NK-92 (cell line): ENCODE results near the gene MX2.

Source experiments
- DNase-seq: peaks from one replicate; lab custom pipeline; 2025; ENCODE audit not compliant: unreplicated experiment; lab: John Stamatoyannopoulos, UW

The MX2 gene

DNA sequence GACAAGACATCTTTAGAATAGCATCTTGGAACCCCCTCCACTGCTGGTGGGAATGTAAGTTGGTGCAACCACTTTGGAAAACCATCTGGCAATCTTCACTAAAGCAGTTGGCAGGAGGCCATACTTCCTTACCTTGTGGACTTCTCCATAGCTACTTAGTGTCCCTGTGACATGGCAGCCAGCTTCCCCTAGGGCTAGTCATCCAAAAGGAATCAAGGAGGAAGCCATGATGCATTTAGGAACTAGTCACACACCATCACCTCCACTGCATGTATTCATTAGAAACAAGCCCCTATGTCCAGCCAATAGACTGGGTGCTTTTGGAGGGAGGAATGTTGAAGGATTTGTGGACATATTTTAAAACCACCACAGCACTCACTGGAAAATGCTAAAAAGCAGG lies 19.9 kb downstream of the MX2 start:
- DNase-seq: no peak

DNA sequence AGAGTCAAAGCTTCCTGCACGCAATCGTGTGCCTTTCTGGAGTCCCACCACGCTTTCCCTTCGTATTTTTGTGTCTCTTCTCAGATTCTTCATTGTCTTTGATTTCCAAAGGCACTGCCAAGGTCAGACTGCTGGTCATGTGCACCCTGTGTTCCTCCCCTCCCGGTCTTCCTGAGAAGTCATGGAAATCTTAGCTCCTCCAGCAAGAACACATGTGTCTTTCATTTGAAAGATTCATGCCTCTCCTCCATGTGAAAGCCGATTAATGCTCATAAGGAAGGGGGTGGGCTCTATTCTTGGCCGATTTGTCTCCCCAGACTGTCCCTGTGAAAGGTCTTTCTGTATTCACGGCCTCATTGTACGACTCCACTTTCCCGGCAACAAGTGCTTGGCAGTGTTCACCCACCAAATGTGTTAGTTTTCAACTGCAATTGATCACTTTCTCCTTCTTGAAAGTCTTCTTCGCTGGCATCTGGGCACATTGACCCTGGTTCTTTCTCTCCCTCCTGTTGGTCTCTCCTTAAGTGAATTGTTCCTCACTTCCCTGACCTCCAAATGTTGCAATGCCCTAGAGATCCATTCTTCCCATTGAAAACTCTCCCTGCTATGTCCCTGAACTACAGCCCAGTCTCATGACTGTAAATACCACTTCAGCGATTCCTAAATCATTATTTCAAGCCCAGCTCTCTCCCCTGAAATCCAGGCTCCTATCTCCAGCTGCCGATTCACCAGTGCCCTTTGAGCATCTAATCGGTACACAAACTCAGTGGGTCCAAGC lies 25.4 kb downstream of the MX2 start:
- no peak for DNase-seq

DNA sequence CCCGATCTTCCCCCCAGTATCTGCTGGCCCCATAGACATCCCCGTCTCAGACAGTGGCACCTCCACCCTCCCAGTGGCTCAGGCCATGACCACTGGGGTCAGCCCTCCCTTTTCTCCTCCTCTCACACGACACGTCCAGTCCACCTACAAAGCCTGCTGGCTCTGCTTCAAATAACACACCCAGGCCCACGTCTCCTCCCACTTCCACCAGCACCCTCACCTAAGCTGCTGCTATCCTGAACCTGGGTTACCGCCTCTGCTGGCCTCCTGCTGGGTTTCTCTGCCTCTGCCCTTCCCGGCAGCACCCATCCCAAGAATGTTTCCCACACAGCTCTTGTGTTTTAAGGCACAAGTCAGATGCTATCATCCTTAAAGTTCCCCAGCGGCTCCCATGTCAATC lies 26.0 kb downstream of the MX2 start:
- DNase-seq: no peak

DNA sequence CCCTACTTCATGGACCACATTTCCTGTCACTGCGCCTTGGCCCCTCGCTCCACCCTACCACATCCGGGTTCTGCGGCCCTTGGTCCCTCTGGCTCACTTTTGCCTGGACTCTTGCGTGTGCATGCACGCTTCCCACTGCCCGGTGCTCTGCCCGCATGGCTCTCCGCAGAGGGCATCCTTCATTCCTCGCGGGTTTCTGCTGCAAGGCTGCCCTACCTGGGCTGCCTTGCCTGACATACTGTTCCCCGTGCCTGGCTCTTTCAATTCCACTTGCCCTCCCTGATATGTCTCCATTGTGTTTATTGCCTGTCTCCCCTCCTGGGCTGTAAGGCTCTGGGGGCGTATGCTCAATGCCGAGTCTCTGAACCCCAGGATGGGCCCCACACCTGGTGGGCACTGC lies 26.4 kb downstream of the MX2 start:
- DNase-seq: no peak

DNA sequence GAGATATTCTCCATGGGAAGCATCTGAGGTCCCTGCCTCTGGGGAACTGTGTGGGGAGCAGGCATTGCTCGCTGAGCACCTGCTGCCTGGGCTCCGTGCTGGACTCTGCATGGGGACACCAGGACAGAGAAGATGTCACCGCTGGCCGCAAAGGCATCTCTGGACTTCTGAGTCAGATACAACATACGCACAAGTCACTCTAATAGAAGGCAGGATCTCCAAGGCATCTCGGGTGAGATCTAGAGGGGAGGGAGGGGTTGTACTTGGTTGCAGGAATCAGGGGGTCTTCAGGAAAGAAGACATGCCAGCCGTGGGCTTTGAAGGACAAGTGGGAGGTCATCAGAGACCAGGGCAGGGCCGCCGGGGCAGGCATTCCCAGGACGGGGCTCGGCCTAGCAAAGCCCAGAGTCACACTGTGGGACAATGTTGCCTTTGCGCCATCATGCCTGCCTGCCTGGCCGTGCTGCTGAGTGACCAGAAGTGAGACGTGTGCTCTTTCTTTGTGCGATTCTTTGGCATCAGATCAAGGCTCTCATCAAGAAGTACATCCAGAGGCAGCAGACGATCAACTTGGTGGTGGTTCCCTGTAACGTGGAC lies 28.3 kb downstream of the MX2 start:
- DNase-seq: no peak

DNA sequence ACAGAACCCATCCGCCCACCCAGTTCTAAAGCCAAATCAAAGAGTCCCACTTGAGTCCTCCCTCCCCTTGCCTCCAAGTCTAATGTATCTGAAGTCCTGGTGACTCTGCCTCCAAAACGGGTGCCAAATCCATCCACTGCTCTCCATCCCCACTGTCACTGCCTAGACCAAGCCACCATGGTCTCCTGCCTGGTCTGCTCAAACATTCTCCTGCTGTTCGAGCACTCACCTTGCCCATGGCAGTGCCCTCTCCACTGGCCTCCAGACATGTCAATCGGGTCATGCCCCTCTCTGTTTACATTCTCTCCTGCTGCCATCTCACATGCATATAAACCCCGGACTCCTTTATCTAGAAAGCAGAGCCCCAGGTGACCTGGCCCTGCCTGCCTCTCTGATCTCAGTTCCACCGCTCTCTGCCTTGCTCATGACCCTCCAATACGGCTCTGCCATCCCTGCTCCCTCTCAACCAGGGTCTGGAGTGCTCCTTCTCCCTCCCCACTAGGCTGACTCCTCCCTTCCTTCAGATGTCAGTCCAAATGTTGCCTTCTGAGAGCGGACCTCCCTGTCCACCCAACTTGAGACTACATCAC lies 32.1 kb downstream of the MX2 start:
- DNase-seq: no peak

DNA sequence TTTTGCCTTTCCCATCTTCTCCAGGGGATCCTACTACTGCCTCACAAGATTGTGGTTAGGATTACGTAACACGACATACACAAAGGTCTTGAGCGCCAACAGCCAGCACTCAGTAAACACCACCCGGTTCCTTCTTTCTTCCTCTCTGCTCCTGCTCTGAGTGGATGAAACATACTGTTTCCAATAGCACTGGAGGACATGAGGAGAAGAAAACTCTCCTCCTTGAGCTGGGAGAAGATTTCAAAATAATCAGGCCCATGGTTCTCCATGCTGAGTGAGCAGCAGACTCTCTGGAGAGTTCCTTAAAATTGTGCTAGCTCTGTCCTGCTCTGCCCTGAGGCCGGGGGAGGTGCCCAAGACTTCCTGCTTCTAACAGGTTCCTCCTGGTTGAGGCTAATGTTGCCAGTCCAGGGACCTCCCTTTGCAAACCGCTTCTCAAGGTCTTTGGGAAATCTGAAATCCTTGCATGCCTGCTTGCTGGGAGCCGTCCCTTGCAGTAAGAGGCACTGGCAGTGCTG lies 34.8 kb downstream of the MX2 start:
- no peak for DNase-seq

DNA sequence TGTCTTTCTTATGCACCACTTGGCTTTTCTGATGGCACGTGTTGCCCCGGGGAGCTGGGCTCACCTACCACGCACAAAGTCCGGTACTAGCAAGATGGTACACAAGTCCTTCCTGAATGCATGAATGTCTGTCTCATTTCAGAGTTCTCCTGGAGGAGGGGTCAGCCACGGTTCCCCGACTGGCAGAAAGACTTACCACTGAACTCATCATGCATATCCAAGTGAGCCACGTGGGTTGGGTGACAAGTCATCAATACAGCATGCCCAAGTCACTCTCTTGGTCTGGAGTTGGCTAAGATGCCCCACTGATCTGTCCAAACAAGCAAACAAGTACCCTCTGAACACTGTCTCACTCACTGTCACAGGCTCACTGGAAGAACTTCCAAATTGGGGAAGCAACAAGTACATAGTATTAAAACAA lies 35.7 kb downstream of the MX2 start:
- no peak for DNase-seq

DNA sequence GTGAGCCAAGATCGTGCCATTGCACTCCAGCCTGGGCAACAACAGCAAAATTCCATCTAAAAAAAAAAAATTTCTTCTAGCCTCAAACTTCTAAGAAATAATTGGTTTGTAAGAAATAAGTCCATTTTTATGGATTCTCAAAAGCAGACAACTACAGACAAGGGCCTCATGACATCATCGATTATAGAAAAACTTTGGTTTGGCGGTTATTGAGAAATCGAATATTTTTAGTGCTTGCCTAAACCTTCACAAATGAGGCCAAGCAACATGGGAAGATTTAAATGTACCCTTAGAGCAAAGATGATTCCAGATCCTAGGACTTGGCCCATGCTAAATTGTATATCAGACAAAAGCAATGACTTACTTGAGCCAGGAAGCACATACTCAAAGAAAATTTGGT lies 36.4 kb downstream of the MX2 start:
- DNase-seq: no peak

DNA sequence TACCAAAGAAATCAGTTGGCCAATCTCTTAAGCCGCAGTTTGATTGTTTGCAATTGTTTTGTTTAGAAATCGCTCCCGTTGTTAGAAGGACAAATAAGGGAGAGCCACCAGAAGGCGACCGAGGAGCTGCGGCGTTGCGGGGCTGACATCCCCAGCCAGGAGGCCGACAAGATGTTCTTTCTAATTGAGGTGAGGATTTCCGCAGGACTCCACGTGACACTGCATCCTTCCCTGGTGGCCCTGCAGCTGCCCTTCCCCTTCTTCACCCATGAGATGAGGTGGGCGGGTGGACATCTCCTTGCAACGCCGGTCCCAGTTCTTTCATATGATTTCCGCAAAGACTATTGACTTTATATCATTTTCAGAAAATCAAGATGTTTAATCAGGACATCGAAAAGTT lies 37.0 kb downstream of the MX2 start:
- no peak for DNase-seq

DNA sequence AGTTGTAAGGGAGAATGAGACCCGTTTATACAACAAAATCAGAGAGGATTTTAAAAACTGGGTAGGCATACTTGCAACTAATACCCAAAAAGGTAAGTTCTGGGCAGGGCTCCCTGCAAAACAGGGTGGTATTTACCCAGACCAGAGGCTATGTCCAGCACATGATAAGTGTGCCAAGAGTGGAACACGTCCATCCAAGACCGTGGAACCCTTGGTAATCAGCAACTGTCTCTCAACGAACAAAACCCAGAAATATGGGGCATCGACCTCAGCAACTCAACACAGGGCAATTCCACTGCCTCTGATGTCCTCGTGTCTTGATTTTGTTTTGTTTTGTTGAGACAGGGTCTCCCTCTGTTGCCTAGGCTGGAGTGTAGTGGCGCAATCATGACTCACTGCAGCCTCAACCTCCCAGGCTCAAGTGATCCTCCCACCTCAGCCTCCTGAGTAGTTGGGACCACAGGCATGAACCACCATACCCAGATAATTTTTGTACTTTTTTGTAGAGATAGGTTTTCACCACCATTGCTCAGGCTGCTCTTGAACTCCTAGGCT lies 37.5 kb downstream of the MX2 start:
- no peak for DNase-seq

DNA sequence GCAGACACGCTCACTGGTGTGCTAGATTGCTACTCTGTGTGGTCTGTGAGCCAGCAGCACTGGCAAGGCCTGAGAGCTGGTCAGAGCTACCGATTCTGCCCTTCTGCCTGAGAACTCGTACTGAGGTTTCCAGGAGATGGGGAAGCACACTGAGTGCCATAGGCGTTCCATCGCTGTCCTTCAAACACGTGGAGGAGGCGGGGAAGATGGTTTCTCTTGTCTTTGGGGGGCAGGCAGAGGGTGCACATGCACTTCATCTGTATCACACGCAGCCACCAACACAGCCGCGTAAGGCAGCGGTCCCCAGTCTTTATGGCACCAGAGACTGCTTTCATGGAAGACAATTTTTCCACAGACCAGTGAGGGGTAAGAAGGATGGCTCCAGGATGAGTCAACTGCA lies 40.4 kb downstream of the MX2 start:
- DNase-seq: no peak

DNA sequence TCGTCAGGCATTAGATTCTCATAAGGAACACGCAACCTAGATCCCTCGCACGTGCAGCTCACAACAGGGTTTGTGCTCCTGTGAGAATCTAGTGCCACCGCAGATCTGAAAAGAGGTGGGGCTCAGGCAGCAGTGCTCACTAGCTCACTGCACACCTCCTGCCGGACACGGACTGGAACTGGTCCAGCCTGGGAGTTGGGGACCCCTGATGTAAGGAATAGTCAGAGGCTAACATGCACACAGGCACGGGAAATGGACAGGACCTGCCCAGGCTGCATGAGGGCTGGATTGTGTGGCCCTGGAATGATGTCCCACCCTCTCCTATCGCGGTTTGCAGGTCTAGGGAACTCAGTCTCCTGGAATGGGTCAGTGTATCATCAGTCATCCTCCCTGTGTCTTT lies 41.0 kb downstream of the MX2 start:
- no peak for DNase-seq

DNA sequence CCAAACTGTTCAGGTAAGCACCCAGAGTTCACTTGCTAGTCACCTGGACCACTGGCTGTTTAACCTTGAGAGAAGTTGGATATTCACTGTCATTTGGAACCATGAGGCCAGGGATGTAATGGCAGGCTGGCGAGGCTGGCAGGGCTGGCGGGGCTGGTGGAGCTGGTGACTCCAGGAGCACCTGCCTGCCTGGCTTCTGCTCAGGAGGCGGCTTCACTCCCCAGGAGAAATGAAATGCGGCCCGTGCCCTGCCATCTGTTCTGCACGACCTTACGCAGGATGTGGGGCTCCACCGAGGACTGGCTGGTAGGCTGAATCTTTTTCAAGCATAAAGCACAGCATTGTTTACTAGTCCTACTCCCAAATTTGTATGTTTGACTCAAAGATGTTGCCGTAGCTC lies 41.5 kb downstream of the MX2 start:
- no peak for DNase-seq

DNA sequence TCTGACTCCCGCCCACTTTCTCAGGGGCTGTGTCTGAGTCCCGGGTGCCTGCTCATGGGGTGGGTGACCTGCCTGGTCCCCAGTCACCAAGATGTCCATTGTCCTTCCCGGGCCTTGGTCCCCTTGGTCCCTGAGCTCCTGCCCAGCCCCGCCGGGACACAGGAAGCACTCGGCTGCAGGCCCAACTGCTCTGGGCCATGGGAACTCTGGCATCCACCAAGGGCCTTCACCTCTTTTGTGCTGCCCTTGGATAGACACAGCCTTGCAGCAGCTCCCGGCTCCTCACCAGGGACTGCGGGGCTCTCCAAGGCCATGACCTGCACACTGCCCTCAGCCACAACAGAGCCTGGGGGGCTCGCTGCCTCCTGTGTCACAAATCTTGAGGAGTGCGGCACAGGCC lies 42.1 kb downstream of the MX2 start:
- no peak for DNase-seq

DNA sequence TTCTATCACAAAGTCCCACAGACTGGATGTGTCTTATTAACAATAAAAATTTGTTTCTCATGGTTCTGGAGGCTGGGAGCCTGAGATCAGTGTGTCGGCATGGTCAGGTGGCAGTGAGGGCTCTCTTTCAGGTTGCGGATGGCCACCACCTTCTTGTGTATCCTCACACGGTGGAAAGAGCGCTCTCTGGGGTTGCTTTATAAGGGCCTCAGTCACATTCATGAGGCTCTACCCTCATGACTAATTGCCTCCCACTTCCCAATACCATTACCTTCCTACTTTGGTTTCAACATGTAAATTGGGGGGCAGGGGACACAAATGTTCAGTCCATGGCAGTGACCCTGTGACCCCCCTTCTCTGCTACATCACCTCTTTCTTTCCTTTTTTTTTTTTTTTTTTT lies 43.5 kb downstream of the MX2 start:
- no peak for DNase-seq

DNA sequence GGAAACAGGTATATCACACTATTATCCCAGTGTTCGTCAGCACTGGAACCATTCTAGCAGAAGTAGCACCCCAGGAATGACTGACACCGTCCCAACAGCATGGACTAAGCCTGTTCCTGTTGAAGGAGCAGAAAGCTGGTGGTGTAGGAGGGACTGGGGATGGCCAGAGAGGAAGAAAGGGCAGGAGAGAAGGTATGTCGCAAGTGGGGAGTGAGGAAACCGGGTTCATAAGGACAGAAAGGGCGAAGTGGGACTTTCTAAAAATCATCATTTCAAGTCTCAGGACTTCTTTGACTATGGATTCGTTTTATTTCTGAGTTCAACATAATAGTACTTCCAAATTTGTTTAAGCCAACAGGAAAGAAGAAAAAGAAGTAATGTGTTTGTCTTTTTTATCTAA lies 44.5 kb downstream of the MX2 start:
- no peak for DNase-seq

DNA sequence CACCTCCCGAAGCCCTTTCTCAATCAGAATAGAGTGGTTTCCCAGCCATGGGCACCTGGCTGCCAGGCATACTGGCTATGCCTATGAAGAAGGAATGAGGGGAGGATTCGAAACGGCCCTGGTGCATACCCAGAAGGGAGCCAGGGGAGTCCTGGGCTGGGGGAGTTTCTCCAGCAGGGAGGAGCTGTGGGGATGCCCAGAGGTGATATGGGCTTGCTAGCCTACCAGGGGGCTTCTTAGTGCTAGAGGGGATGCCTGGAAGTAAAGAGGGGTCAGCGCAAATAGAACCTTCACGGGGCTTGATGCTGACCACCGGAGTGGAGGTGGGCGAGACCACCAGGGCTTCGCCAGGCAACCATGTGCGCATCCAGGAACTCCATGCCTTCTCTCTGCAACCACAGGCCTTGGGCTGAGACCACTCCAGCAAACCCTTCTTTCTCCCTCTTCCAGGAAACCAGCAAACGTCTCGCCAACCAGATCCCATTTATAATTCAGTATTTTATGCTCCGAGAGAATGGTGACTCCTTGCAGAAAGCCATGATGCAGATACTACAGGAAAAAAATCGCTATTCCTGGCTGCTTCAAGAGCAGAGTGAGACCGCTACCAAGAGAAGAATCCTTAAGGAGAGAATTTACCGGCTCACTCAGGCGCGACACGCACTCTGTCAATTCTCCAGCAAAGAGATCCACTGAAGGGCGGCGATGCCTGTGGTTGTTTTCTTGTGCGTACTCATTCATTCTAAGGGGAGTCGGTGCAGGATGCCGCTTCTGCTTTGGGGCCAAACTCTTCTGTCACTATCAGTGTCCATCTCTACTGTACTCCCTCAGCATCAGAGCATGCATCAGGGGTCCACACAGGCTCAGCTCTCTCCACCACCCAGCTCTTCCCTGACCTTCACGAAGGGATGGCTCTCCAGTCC lies 46.0 kb downstream of the MX2 start:
- no peak for DNase-seq

DNA sequence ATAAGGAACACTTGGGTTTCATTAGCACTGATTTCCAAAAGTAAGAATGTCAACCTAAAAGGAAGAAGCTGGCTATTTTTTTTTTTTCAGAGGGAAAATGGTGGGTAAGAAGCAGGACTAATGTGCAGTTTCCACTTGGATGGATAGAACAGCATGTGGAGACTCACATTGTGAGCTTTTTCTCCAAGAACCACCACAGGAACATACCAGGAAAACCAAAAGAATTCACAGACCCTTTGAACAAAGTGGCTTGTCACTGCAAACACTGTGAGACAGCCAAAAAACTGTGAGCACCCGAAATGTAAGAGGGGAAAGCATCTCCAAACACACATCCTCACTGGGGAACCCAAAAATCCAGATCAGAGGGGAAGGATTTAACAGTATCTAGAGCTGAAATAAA lies 48.5 kb downstream of the MX2 start:
- no peak for DNase-seq

DNA sequence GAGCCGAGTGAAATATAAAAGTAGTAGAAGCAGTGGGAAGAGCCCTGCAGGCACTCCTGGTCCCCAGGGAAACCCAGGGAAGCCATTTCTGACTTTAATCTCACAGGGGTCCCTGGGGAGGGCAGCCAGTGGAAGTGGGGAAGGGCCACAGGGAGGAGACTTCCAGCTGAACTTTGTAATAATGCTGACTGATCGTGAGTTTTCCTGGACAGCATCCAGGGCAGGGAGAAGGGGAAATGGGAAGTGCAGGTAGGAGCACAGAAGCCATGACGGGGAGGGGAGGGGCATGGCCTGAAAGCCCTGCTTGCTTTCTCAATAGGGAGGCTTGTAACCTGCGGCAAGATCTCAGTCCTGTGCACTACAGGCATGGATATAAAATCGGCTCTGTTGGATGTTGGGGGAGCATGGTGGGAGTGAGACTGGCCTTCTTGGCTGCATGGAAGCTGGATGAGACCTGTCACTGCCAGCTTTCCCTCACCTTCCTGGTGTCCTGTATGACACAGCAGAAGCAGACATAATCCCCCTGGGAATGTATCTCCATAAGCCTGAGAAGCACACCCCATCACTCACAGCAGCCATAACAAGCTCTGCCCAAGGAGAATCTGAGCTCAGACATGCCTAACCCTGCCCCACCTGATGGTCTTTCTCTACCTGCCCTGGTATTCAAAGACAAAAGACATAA lies 49.1 kb downstream of the MX2 start:
- no peak for DNase-seq
